Subcutaneous abdominal adipose tissue (tissue), 5 donors: ENCODE measurements around the gene FAM83D.

ENCODE experiments used
- H3K27ac ChIP-seq: one replicate; pipeline ENCODE4 v1.7.0; 2013; ENCODE audit warnings: low read depth, mild to moderate bottlenecking, inconsistent platforms, low read length, moderate library complexity
- H3K27me3 ChIP-seq, 5 donors: one replicate each; pipeline ENCODE4 v1.7.0; 2013; ENCODE audit warnings: low read length in 5 of 5, inconsistent platforms in 1 of 5; ENCODE audit not compliant: control insufficient read depth in 5 of 5, insufficient read depth in 4 of 5
- H3K36me3 ChIP-seq, 5 donors: one replicate each; pipeline ENCODE4 v1.7.0; 2013; ENCODE audit warnings: low read length in 5 of 5; ENCODE audit not compliant: control insufficient read depth in 5 of 5, insufficient read depth in 5 of 5
- H3K4me1 ChIP-seq, 5 donors: one replicate each; pipeline ENCODE4 v1.7.0; 2013; ENCODE audit warnings: low read length in 5 of 5, mild to moderate bottlenecking in 3 of 5, moderate library complexity in 1 of 5; ENCODE audit not compliant: control insufficient read depth in 5 of 5, insufficient read depth in 5 of 5
- H3K4me3 ChIP-seq, 5 donors: one replicate each; pipeline ENCODE4 v1.7.0; 2013; ENCODE audit warnings: low read length in 5 of 5, low read depth in 1 of 5
- H3K9ac ChIP-seq, 5 donors: one replicate each; pipeline ENCODE4 v1.7.0; 2013; ENCODE audit warnings: low read length in 5 of 5, mild to moderate bottlenecking in 4 of 5, moderate library complexity in 3 of 5
- H3K9me3 ChIP-seq, 5 donors: one replicate each; pipeline ENCODE4 v1.7.0; 2013; ENCODE audit warnings: low read length in 5 of 5; ENCODE audit not compliant: control insufficient read depth in 5 of 5
- donor health status: healthy.
- donor health status: healthy.
- donor health status: healthy.
- donor health status: healthy.
- donor health status: healthy.

Gene FAM83D, protein sequence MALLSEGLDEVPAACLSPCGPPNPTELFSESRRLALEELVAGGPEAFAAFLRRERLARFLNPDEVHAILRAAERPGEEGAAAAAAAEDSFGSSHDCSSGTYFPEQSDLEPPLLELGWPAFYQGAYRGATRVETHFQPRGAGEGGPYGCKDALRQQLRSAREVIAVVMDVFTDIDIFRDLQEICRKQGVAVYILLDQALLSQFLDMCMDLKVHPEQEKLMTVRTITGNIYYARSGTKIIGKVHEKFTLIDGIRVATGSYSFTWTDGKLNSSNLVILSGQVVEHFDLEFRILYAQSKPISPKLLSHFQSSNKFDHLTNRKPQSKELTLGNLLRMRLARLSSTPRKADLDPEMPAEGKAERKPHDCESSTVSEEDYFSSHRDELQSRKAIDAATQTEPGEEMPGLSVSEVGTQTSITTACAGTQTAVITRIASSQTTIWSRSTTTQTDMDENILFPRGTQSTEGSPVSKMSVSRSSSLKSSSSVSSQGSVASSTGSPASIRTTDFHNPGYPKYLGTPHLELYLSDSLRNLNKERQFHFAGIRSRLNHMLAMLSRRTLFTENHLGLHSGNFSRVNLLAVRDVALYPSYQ

DNA sequence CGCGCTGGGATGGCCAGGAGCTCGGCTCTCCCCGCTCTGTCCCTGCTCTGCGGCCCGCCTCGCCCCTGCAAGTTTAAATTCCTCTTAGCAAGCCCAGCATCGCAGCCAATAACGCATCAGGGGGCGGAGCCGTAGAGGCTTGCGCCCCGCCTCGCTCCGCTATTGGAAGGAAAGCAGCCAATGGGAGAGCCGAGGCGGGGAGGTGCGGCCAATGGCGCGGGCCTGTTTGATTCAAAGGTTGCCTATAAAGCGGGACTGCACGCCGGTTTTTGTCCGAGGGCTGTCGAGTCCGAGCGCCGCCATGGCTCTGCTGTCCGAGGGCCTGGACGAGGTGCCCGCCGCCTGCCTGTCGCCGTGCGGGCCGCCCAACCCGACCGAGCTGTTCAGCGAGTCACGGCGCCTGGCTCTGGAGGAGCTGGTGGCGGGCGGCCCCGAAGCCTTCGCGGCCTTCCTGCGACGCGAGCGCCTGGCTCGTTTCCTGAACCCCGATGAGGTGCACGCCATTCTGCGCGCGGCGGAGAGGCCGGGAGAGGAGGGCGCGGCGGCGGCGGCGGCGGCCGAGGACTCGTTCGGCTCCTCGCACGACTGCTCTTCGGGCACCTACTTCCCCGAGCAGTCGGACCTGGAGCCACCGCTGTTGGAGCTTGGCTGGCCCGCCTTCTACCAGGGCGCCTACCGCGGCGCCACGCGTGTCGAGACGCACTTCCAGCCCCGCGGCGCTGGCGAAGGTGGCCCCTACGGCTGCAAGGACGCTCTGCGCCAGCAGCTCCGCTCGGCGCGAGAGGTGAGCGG, at the start of gene FAM83D:
Gene FAM83D, plus strand, starts transcription at position 276 of the 792 bp plus-strand sequence. Its CDS starts 26 bp downstream, at position 302.
- Histone ChIP-seq H3K27me3 (peaks cover 0 to 13% (median 1%) of the 10 kb centered on the region in 5 donors), H3K36me3 (peaks cover 0 to 9% (median 0%) of the 10 kb centered on the region in 5 donors), H3K9me3 (no peaks in the 10 kb centered on the region), H3K27ac (no peak within 1 kb of the TSS), H3K4me3 (peak within 1 kb of the TSS in 4 of 5 donors; percentile 56 to 74 (median 70)), H3K4me1 (peaks cover 0 to 23% (median 13%) of the 10 kb centered on the region in 5 donors), H3K9ac (peak within 1 kb of the TSS in 4 of 5 donors; percentile 54 to 73 (median 64))

DNA sequence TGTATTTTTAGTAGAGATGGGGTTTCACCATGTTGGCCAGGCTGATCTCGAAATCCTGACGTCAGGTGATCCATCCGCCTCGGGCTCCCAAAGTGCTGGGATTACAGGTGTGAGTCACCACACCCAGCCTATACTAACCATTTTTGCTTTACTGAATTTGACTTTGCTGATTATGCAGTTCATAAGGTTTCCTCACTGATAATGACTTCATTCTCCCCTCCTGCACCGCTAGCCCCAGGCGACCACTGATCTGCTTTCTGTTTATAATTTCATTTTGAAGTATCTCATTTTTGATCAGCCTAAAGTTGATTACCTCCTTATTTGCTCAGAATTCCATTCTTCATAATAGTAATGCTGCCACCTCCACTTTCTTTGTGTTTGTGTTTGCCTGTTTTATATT, 48.7 kb upstream of the FAM83D start:
- Histone ChIP-seq H3K27me3 (peaks cover 4 to 17% (median 10%) of the 10 kb centered on the region in 5 donors), H3K9me3 (no peaks in the 10 kb centered on the region), H3K4me1 (peaks cover 0 to 36% (median 13%) of the 10 kb centered on the region in 5 donors)

DNA sequence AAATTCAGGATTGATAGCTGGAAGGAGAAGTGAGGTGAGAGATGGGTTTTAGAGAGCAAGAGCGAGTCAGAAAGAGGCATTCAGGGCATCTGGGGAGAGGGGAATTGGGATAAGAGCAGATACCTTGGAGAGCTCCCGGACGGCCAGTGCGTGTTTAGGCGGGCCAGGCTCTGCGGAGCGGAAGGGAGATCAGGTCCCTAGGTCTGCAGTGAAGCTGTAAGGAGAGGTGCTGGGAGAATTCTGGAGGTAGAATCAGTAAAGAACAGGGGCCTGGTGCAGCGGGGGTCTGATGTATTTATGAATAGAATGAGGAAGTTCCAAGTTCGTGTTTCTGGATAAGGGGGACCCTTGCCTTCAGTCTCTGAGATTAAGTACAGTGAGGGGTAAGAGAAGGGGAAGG, 47.4 kb upstream of the FAM83D start:
- peaks cover 4 to 21% (median 15%) of the 10 kb centered on the region in 5 donors for H3K27me3 ChIP-seq
- no peaks in the 10 kb centered on the region for H3K36me3 ChIP-seq
- peaks cover 0 to 45% (median 13%) of the 10 kb centered on the region in 5 donors for H3K4me1 ChIP-seq
- no peak overlapping the region for H3K4me3 ChIP-seq
- H3K27ac ChIP-seq = no peak overlapping the region
- H3K9ac ChIP-seq = no peak overlapping the region
- no peaks in the 10 kb centered on the region for H3K9me3 ChIP-seq

More for the DNA sequence above, 48.7 kb upstream of the FAM83D start:
- H3K27ac ChIP-seq = no peak overlapping the region
- H3K4me3 ChIP-seq = no peak overlapping the region
- no peak overlapping the region for H3K9ac ChIP-seq
- no peaks in the 10 kb centered on the region for H3K36me3 ChIP-seq

DNA sequence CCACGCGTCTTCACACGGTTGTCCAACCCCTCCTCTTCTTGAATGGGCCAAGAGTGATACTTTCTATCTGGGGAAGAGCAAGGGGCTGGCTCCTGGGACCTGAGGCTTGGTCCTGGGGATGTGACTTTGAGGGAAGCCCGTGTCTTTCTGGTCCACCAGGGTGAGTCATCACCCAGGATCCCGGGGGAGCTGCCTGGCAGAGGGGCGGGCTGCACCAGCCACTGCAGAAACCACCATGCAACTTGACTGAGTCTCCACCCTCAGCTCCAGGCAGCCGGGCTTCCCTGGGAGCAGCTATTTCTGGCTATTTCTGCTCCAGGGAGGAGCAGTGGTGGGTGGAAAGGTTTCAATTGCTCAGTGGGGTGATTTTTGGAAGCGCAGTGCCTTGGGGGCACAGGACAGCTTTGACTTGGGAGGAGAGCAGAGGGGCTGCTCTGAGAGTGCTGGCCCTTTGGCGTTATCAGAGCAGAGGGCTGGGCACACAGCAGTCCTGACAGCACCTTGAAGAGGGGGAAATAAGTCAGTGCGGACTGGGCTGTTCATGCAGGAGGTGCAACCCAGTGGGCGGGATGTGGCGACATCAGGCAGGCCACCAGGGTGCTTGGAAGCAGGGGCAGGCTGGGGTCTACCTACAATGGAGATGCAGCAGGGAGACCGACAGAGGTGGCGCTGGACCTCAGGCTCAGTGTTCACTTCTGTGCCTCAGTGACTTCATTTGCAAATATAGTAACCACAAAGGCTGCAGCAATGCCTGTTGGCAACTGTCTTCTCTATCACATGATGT, 45.1 kb upstream of the FAM83D start:
- H3K9ac ChIP-seq = no peak overlapping the region

DNA sequence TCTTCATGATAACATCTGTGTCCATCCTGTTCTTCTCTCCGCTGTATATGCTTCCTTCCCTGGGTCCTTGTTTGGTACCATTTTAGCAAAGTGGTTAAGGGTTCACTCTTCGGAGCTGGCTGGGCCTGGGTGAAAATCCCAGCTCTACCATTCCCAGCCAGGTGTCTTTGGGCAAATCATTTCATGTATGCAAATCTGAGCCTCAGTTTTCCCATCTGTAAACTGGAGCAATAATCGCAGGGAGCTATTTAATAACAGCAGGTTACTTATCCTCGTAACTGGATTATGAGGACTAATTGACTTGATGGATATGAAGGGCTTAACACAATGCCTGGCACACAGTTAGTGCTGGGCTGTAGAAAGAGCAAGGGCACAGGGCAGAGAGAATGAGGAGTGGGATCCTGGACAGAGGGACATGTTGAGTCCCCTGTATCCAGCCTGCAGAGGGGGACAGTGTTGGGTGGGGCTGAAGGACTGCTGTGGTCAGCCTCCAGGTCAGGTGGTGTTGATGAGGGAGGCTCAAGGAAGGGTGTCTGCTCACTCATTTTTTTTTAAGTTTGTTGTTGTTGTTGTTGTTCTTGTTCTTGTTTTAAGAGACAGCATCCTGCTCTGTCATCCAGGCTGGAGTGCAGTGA, 44.3 kb upstream of the FAM83D start:
- Histone ChIP-seq H3K9ac (no peak overlapping the region), H3K27ac (no peak overlapping the region), H3K9me3 (no peaks in the 10 kb centered on the region), H3K36me3 (no peaks in the 10 kb centered on the region), H3K27me3 (peaks cover 0 to 21% (median 15%) of the 10 kb centered on the region in 5 donors), H3K4me3 (no peak overlapping the region), H3K4me1 (peaks cover 0 to 18% (median 0%) of the 10 kb centered on the region in 5 donors)

More for the DNA sequence above, 45.1 kb upstream of the FAM83D start:
- Histone ChIP-seq H3K4me1 (peaks cover 0 to 26% (median 0%) of the 10 kb centered on the region in 5 donors), H3K4me3 (no peak overlapping the region), H3K27ac (no peak overlapping the region), H3K9me3 (no peaks in the 10 kb centered on the region), H3K36me3 (no peaks in the 10 kb centered on the region), H3K27me3 (peaks cover 0 to 21% (median 15%) of the 10 kb centered on the region in 5 donors)

DNA sequence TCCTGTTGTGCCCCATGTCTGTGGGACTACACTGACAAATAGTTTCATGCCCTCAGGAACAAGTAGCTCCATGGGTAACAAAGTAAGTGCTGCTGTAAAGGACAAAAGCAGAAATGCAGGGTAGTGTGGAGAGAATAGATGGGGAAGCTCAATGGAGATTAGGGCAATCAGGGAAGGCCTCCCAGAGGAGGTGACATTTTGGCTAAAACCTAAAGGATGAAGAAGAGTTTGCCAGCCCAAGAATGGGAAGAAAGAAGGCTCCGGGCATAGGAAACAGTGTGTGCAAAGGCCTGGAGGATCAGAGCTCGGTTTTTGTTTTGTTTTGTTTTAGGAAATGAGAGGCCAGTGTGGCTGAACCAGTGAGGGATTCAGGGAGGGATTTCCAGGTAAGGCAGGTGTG, 43.6 kb upstream of the FAM83D start:
- Histone ChIP-seq H3K9me3 (no peaks in the 10 kb centered on the region), H3K36me3 (no peaks in the 10 kb centered on the region), H3K4me1 (peaks cover 0 to 18% (median 0%) of the 10 kb centered on the region in 5 donors), H3K27ac (no peak overlapping the region), H3K4me3 (no peak overlapping the region), H3K27me3 (peaks cover 0 to 22% (median 15%) of the 10 kb centered on the region in 5 donors), H3K9ac (no peak overlapping the region)

DNA sequence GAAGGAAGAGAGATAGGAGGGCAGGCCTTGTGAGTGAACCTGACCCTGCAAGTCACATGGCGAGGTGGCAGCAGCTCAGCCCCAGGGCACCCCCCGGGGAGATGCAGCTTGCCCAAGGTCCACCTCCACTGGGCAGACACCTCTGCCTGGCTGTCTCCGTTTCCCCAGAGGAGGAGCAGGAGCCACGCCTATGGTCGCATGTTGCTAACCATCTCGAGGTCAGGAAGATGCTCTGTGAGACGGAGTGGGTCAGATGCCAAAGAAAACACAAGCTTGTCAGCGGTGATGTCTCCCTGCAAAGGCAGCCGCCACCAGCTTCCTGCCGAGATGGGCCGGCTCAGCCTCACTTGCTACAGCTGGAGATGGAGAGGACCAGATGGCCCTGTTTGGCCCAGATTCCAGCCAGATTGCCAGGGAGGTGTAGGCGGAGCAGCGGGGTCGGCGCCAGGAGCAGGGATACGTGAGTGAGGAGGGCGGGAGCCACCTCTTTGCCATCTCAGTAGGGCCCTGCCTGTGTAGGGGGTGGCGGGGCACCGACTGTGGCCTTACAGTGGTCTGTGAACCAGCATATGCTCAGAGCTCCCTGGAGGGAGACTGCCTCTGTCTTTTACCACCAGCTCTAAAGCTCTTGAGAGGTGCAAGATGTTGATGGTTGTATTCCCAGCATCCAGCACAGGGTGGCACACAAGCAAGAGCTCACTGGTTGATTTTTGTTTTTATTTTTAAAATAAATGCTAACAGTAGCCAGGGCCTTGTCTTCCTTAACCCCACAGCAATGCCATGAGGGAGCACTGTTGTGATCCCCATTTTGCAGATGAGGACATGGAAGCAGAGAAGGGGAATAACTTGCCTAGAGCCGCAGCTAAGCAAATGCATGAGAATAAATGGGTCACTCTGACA, 42.9 kb upstream of the FAM83D start:
- Histone ChIP-seq H3K27me3 (peaks cover 0 to 25% (median 15%) of the 10 kb centered on the region in 5 donors), H3K9me3 (no peaks in the 10 kb centered on the region), H3K4me3 (no peak overlapping the region), H3K27ac (no peak overlapping the region), H3K36me3 (no peaks in the 10 kb centered on the region), H3K9ac (no peak overlapping the region), H3K4me1 (peaks cover 0 to 25% (median 0%) of the 10 kb centered on the region in 5 donors)

DNA sequence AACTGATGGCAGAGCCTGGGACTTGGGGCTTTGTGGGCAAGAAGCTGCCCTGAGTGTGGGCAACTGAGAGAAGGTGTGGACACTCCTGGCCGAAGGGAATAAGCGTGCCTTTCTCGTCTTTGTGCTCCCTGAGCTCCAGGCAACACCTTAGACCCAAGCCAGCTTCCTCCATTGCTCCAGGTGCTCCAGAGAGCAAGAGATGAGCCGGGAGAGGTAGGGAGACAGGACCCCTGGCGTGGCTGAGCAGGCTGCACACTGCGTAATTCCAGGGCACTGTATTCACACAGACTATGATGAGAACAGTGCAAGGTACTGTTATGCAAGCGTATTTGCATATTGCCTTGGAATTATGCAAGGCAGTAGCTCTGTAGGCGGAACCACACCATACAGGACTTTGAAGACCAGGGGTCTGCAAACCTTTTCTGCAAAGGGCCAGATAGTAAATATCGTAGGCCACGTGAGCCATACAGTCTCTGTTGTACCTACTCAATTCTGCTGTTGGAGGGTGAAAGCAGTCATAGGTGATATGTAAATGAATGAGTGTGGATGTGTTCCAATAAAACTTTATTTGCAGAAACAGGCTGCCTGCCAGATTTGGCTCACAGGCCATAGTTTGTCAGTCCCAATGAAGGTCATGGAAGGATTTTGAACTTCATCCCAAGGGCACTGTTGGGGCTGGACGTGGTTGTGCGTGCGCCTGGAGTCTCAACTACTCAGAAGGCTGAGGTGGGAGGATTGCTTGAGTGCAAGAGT, 42.1 kb upstream of the FAM83D start:
- Histone ChIP-seq H3K36me3 (no peaks in the 10 kb centered on the region), H3K27me3 (peaks cover 0 to 23% (median 13%) of the 10 kb centered on the region in 5 donors), H3K9ac (no peak overlapping the region), H3K4me1 (peaks cover 0 to 27% (median 0%) of the 10 kb centered on the region in 5 donors), H3K27ac (no peak overlapping the region), H3K9me3 (no peaks in the 10 kb centered on the region), H3K4me3 (no peak overlapping the region)
